ENCODE results near the gene HACD3.

HACD3 gene

DNA sequence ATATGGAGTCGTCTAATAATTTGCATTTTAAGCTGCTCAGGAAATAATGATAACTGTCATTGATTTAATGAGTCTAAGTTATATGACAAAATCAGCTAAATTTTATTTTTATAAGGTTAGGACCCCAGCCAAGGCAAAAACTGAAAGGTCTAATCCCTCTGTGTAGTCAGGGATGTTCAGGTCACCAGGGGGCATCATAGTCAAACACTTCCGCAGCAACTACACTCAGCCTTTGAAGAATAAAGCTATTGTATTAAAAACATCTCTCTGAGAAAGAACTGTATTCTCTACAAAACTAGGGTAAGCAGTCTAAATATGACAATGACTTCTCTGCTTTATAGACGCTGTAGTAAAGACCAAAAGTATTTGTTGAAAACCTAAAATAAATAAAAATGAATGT lies 65.7 kb downstream of the HACD3 start:
- TF ChIP-seq SNAI2 (CRISPR knock-in tag; IDR thresholded peaks at IDR 0.05) (no peak), ZNF70 (CRISPR knock-in tag; IDR thresholded peaks at IDR 0.05) (no peak), ESRRG (CRISPR knock-in tag; IDR thresholded peaks at IDR 0.05) (no peak), POU6F1 (CRISPR knock-in tag; IDR thresholded peaks at IDR 0.05; ENCODE audit: borderline replicate concordance, low read depth) (no peak), CSRNP3 (CRISPR knock-in tag; IDR thresholded peaks at IDR 0.05) (no peak), OSR1 (CRISPR knock-in tag; IDR thresholded peaks at IDR 0.05) (no peak), ARNTL (CRISPR knock-in tag; IDR thresholded peaks at IDR 0.05; ENCODE audit: borderline replicate concordance, low read depth) (no peak), ZFP30 (CRISPR knock-in tag; IDR thresholded peaks at IDR 0.05) (no peak), ZNF565 (CRISPR knock-in tag; conservative IDR thresholded peaks at IDR 0.05; ENCODE audit: low read depth) (no peak), PPARA (CRISPR knock-in tag; IDR thresholded peaks at IDR 0.05; ENCODE audit: borderline replicate concordance) (no peak), TSHZ2 (CRISPR knock-in tag; IDR thresholded peaks at IDR 0.05) (no peak), GLIS3 (CRISPR knock-in tag; IDR thresholded peaks at IDR 0.05) (no peak), ZNF8 (CRISPR knock-in tag; IDR thresholded peaks at IDR 0.05) (no peak)
- ATAC-seq = peak; percentile 57; the same call in 2 of the 3 replicates

- TF ChIP-seq TOX (CRISPR knock-in tag; IDR thresholded peaks at IDR 0.05; ENCODE audit: borderline replicate concordance) (no peak), RARB (CRISPR knock-in tag; IDR thresholded peaks at IDR 0.05) (no peak), ESRRG (CRISPR knock-in tag; IDR thresholded peaks at IDR 0.05) (no peak), CREB5 (CRISPR knock-in tag; IDR thresholded peaks at IDR 0.05; ENCODE audit: low read depth) (no peak), POU6F1 (CRISPR knock-in tag; IDR thresholded peaks at IDR 0.05; ENCODE audit: borderline replicate concordance, low read depth) (no peak), ZC3H10 (CRISPR knock-in tag; IDR thresholded peaks at IDR 0.05) (no peak), SNAI2 (CRISPR knock-in tag; IDR thresholded peaks at IDR 0.05) (no peak), ZFP3 (CRISPR knock-in tag; IDR thresholded peaks at IDR 0.05) (no peak), PATZ1 (CRISPR knock-in tag; IDR thresholded peaks at IDR 0.05; ENCODE audit: borderline replicate concordance) (no peak), ZNF70 (CRISPR knock-in tag; IDR thresholded peaks at IDR 0.05) (no peak), PPARA (CRISPR knock-in tag; IDR thresholded peaks at IDR 0.05; ENCODE audit: borderline replicate concordance) (no peak), CSDC2 (CRISPR knock-in tag; IDR thresholded peaks at IDR 0.05) (no peak), TSHZ2 (CRISPR knock-in tag; IDR thresholded peaks at IDR 0.05) (no peak), OSR1 (CRISPR knock-in tag; IDR thresholded peaks at IDR 0.05) (no peak), ZNF8 (CRISPR knock-in tag; IDR thresholded peaks at IDR 0.05) (no peak), BACH2 (CRISPR knock-in tag; IDR thresholded peaks at IDR 0.05; ENCODE audit: borderline replicate concordance) (no peak), TCF4 (CRISPR knock-in tag; IDR thresholded peaks at IDR 0.05; ENCODE audit: borderline replicate concordance) (no peak)
- ATAC-seq = no peak
These were observed 68.2 kb downstream of the HACD3 start for GRCh38 chr15:65598468-65598867.
